Measurements from ENCODE around the gene DACT3.

Gene DACT3

GRCh38 chr19:46609511-46610412, 51.2 kb downstream of the DACT3 start:
- no peak for DNase-seq

- DNase-seq = no peak
These were observed 52.2 kb downstream of the DACT3 start for GRCh38 chr19:46608581-46609345.

- no peak for DNase-seq
These were observed 52.8 kb downstream of the DACT3 start for GRCh38 chr19:46608178-46608577.

- no peak for DNase-seq
These were observed 53.5 kb downstream of the DACT3 start for GRCh38 chr19:46607448-46607841.

- DNase-seq = no peak
These were observed 54.1 kb downstream of the DACT3 start for GRCh38 chr19:46606681-46607447.

- DNase-seq = no peak
These were observed 55.0 kb downstream of the DACT3 start for GRCh38 chr19:46606019-46606418.

GRCh38 chr19:46605356-46605821, 55.6 kb downstream of the DACT3 start:
- no peak for DNase-seq

GRCh38 chr19:46604781-46605355, 56.1 kb downstream of the DACT3 start:
- no peak for DNase-seq

GRCh38 chr19:46603752-46604231, 57.2 kb downstream of the DACT3 start:
- DNase-seq = no peak

- no peak for DNase-seq
These were observed 57.8 kb downstream of the DACT3 start for GRCh38 chr19:46603195-46603637.

- no peak for DNase-seq
These were observed 58.4 kb downstream of the DACT3 start for GRCh38 chr19:46602392-46603194.

GRCh38 chr19:46601318-46602224, 59.4 kb downstream of the DACT3 start, which contains the start of gene CALM3:
Gene CALM3, plus strand, starts transcription at chr19:46601330. Its CDS starts 105 bp downstream, at chr19:46601435.
- DNase-seq = no peak

- DNase-seq = peak; percentile 97
These were observed 60.3 kb downstream of the DACT3 start for GRCh38 chr19:46600384-46601317.

- no peak for DNase-seq
These were observed 61.1 kb downstream of the DACT3 start for GRCh38 chr19:46599716-46600373.

- DNase-seq = no peak
These were observed 62.5 kb downstream of the DACT3 start for GRCh38 chr19:46598372-46598917.
